Nucleus accumbens (tissue), 56 donors: Measurements from ENCODE around the gene DHCR24.
A peak's percentile ranks its signal among the peaks of the same experiment; 100 is the strongest.

Experiments used
- DNase-seq, 56 donors: peaks; one replicate each; lab custom pipeline; 2025; lab: John Stamatoyannopoulos, UW

Gene DHCR24

GRCh38 chr1:54866801-54867716 is 19.9 kb downstream of the DHCR24 start:
- DNase-seq, result no peak

- peak in 18 of 56 donors; percentile 11 to 54 (median 28) for DNase-seq
Measured at GRCh38 chr1:54865238-54866073, 21.5 kb downstream of the DHCR24 start.

- DNase-seq, result no peak
Measured at GRCh38 chr1:54864460-54865208, 22.4 kb downstream of the DHCR24 start.

- DNase-seq, result no peak
Measured at GRCh38 chr1:54863267-54863665, 23.7 kb downstream of the DHCR24 start.

GRCh38 chr1:54861070-54861761 is 25.8 kb downstream of the DHCR24 start:
- no peak for DNase-seq

GRCh38 chr1:54859700-54860391 is 27.1 kb downstream of the DHCR24 start:
- DNase-seq, result no peak

GRCh38 chr1:54857746-54858561 is 29.0 kb downstream of the DHCR24 start:
- no peak for DNase-seq

- no peak for DNase-seq
Measured at GRCh38 chr1:54857141-54857540, 29.9 kb downstream of the DHCR24 start.

GRCh38 chr1:54854381-54855020 is 32.5 kb downstream of the DHCR24 start:
- no peak for DNase-seq

GRCh38 chr1:54853793-54854370 is 33.1 kb downstream of the DHCR24 start:
- DNase-seq, result no peak

GRCh38 chr1:54853096-54853792 is 33.8 kb downstream of the DHCR24 start:
- DNase-seq, result no peak

- DNase-seq, result peak in 3 of 56 donors; percentile 7 to 27 (median 13)
Measured at GRCh38 chr1:54851936-54852524, 35.0 kb downstream of the DHCR24 start.

- DNase-seq, result no peak
Measured at GRCh38 chr1:54851406-54851805, 35.6 kb downstream of the DHCR24 start.

- DNase-seq, result no peak
Measured at GRCh38 chr1:54850737-54851136, 36.3 kb downstream of the DHCR24 start.

GRCh38 chr1:54850069-54850730 is 36.8 kb downstream of the DHCR24 start:
- DNase-seq, result peak in 4 of 56 donors; percentile 12 to 34 (median 17)
